NCI-H69 (cell line): Measurements from ENCODE around the gene BABAM2.
"Not testable (repeated sequence)": the region's sequence is repeated elsewhere in the genome, so short reads cannot be mapped to it uniquely, and the experiment has no call there.

Experiments
- DNase-seq: peaks from one replicate; lab custom pipeline; 2025; lab: John Stamatoyannopoulos, UW

BABAM2 gene

DNA sequence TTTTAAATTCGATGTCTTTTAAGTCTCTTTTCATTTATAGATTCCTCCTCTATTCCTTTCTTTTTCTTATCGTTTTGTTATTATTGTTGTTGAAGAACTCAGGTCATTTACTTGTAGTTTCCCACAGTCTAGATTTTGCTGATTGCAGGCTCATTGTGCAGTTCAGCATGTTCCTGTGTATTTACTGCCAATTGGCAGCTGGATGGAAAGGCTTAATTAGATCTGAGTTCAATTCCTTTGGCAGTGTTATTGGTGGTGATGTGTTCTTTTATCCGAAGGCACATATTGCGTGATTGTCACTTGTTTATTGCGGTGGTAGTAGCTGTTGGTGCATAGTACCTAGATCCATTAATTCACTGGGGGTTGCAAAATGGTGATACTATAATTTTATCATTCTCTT is 180.7 kb downstream of the BABAM2 start:
- no peak for DNase-seq

- DNase-seq, result no peak
Measured at GRCh38 chr2:28074137-28074536, 183.6 kb downstream of the BABAM2 start.

- DNase-seq, result no peak
Measured at GRCh38 chr2:28080911-28081310, 190.4 kb downstream of the BABAM2 start.

- no peak for DNase-seq
Measured at GRCh38 chr2:28082131-28082530, 191.6 kb downstream of the BABAM2 start.

- no peak for DNase-seq
Measured at GRCh38 chr2:28083476-28083875, 192.9 kb downstream of the BABAM2 start.

DNA sequence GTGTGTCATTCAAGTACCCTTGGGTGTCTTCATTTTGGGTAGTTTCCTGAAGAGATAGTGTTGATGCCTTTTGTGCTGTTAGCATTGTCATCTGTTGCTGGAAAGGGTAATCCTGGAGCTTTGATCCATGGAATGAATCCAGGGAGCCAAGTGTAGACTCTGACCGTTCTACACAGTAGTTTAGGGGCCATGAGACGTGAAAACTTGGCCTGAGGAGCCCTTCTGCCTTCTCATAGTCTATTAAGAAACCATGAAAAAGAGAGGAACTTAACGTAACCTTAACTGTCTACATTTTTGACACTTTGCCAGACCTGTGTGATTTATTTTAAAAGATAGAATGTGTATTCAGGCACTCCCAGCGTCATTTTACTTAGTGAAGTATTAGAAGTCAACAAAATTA is 194.0 kb downstream of the BABAM2 start:
- DNase-seq, result no peak

- DNase-seq, result no peak
Measured at GRCh38 chr2:28085201-28085600, 194.7 kb downstream of the BABAM2 start.

DNA sequence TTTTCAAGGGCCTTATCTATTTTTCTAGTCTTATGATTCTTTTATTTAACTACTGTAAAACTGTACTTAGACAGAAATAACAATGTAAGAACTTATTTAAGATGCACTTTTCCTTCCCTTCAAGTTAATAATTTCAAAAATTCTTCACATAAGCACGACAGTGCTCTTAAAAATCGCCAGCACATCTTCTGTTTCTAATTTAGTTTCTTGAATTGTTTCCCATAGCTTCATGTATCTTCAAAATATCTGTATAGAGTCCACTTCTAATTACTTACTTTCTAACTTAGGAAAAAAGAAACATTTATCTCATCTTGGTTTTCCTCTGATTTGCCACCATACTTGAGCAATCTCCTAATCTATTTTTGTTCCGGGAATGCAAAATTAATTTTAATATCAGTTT is 196.1 kb downstream of the BABAM2 start:
- DNase-seq, result no peak

DNA sequence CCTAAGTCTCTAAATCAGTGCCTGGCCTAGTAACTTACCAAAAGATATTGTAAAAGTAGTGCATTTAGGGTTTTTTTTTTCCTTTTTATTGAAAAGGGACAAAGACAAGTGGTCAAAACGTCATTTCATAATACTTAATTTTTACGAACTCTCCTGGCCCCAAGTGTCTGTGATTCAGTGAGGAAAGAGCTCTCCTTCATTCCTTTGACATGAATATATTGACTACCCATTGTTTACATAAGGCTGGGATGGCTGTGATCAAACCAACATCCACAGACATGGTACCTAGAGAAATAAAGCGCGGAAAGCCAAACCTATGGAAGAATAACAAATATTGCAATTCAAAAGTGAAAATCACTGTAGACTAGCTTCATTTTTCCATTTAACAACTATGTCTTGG is 198.4 kb downstream of the BABAM2 start:
- no peak for DNase-seq

DNA sequence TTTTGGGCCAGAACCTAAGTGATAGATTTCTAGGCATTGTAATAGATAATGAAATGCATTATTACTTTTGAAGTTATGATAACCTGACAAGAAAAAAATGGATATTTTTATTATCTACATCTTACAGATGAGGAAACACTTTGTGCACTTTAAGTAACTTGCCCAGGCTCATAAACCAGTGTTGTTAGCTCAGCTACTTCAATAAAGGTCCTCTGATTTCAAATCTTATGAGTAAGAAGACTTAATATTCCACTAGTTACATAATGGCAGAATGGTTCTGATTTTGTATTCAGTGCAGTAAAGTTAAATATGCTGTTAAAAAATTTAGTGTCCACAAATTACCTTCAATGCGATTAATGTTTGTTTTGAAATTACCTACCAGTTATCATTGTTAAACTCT is 199.0 kb downstream of the BABAM2 start:
- DNase-seq, result no peak

GRCh38 chr2:28093308-28093707 is 202.8 kb downstream of the BABAM2 start:
- no peak for DNase-seq

- DNase-seq, result no peak
Measured at GRCh38 chr2:28093768-28094167, 203.2 kb downstream of the BABAM2 start.

- no peak for DNase-seq
Measured at GRCh38 chr2:28094739-28095138, 204.2 kb downstream of the BABAM2 start.

DNA sequence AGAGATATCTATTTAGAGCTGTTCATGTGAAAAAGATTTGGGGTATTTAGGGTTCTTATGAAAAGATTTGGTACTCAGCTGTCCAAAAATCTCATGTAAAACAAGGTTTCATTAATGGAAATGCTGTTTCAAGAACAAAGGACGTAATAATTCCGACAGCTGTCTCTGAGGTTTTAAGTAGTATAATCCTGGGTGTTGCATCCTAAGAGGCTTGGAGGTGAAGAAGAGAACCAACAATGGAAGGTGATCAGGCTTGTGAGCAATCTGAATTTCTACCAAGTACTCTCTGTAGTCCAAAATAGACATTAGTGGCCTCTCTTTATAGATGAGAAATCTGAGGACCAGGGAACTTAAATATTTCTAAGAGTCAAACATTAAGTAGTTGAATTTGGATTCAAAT is 205.1 kb downstream of the BABAM2 start:
- no peak for DNase-seq

DNA sequence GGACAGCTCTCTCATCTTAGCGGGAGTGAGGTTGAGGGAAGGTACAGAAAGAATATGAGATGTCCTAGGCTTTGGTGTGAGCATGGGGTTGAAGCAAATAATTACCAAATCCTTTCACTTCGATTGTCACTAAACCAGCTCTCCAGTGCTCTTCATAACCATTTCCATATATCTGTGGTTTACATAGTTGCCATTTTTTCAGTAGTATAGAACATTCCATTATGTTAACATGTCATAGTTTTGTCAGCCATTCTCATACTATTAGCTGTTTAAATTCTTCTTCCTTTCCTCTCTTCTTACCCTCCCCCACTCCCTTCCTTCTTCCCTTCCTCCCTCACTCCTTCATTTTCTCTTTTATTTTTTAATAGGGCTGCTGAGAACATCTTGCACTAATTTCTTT is 205.9 kb downstream of the BABAM2 start:
- no peak for DNase-seq

GRCh38 chr2:28098501-28099225 is 208.1 kb downstream of the BABAM2 start:
- DNase-seq, result no peak

- no peak for DNase-seq
Measured at GRCh38 chr2:28101123-28101522, 210.6 kb downstream of the BABAM2 start.

GRCh38 chr2:28101892-28102291 is 211.4 kb downstream of the BABAM2 start:
- DNase-seq, result no peak

GRCh38 chr2:28102455-28102874 is 211.9 kb downstream of the BABAM2 start:
- DNase-seq, result no peak

DNA sequence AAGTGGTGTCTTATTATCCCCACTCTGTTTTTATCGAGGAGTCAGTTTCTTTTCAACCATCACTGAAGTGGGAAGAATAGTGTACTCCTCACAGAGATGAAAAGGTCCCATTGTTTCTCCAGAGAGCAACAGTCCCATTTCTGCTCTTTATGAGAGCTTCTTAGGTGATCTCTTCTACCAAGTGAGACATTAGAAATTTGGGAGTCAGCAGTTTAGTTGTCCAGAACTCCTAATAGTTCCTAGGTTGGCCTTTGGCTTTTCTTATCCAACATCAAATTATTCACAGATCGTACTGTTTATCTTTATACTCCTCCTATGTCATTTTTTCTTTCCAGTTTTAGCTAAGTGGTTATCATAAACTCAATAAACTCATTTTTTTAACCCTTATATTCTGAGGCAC is 213.1 kb downstream of the BABAM2 start:
- no peak for DNase-seq

- no peak for DNase-seq
Measured at GRCh38 chr2:28108143-28108542, 217.6 kb downstream of the BABAM2 start.

GRCh38 chr2:28113771-28114170 is 223.2 kb downstream of the BABAM2 start:
- DNase-seq, result not testable (repeated sequence)

GRCh38 chr2:28117104-28117596 is 226.6 kb downstream of the BABAM2 start:
- peak; percentile 52 for DNase-seq

GRCh38 chr2:28119631-28120030 is 229.1 kb downstream of the BABAM2 start:
- no peak for DNase-seq
